Measurements from ENCODE around the gene EFEMP2.
A peak's percentile ranks its signal among the peaks of the same experiment; 100 is the strongest.

Gene EFEMP2

DNA sequence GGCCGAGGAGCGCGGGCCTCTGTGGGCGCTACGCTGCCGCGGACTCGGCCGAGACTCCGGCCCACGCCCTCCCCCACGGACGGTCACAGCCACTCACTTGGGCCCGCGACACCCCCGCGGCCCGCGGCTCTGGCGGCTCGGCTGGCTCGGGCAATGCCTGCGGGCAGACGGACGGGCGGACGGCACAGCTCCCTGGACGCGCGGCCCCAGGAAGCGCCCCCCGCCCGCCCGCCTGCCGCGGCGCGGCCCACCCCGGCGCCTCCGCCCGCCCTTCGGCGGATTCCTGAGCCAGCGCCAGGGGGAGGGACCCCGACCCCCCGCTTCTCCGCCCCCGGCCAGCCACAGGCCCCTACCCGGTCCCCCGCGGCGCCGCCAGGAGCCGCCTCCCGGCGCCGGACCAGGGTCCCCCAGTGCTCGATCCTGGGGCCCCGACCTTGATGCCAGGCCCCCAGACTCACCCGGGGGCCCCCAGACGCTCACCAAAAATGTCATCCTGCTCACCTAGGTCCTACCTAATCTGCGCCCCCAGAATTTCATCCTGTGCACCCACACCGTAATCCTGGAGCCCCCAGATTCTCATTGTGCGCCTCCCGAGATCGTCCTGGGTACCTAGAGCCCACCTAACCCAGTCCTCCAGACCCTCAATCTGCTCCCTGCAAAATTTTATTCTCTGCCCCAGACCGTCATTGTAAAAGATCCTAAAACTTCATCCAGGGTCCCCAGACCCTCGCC lies at the start of gene EFEMP2:
Gene EFEMP2 (minus strand): TSS at position 215 of the 732 bp plus-strand sequence. CDS start 446 bp downstream, outside the sequence.
- DNase-seq, result no peak

DNA sequence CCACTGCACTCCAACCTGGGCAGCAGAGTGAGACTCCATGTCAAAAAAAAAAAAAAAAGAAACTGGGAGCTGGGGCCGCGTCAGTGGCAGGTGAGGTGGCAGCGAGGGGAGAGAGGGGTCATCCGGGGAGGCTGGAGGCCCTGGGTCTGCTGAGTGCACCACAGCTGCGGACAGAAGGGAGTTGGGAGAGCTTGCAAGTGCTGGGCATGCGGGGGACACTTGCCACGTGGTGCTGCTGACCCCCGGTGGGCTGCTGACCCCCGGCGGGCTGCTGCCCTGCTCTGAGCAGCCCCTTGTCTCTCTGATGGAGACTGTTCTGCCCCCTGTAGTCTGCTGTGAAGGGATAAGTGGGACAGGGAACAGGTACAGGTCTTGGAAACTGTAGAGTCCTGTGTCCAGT lies 49.3 kb upstream of the EFEMP2 start:
- DNase-seq, result no peak

DNA sequence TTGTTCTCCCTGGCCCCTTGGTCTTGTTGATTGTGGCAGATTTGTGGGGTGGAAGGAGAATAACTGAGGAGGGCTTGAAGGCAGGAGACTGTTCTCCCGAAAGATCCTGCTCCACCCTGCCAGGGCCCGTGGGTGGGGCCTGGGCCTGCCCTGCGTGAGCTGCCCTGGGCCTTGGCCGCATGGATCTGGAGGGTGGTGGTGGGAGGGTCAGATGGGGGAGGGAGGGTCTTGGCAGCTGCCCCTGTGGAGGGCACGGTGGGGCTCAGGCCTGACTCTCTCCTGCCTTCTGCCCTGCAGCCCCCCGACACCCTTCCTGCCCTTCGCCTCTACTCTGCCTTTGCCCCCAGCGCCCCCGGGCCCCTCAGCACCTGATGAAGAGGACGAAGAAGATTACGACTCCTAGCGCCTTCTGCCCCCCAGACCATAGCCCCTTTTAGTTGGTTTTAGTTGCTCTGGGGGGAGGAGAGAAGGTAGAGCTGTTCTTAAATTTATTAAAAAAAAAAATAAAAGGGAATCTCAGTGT lies 48.5 kb upstream of the EFEMP2 start:
- no peak for DNase-seq

DNA sequence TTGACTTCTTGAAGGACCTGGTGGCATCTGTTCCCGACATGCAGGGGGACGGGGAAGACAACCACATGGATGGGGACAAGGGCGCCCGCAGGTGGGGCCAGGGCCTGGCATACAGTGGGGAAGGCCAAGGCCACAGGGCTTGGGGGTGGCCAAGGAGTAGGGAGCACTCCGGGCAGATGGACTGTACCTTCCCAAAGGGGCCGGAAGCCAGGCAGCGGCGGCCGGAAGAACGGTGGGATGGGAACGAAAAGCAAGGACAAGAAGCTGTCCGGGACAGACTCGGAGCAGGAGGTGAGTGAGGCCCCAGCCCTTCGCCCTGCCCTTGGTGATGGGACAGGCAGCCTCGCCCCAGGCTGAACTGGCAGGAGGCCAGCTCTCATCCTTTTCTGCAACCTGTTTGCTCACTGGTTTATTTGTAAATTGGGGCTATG lies 47.8 kb upstream of the EFEMP2 start:
- DNase-seq, result no peak

DNA sequence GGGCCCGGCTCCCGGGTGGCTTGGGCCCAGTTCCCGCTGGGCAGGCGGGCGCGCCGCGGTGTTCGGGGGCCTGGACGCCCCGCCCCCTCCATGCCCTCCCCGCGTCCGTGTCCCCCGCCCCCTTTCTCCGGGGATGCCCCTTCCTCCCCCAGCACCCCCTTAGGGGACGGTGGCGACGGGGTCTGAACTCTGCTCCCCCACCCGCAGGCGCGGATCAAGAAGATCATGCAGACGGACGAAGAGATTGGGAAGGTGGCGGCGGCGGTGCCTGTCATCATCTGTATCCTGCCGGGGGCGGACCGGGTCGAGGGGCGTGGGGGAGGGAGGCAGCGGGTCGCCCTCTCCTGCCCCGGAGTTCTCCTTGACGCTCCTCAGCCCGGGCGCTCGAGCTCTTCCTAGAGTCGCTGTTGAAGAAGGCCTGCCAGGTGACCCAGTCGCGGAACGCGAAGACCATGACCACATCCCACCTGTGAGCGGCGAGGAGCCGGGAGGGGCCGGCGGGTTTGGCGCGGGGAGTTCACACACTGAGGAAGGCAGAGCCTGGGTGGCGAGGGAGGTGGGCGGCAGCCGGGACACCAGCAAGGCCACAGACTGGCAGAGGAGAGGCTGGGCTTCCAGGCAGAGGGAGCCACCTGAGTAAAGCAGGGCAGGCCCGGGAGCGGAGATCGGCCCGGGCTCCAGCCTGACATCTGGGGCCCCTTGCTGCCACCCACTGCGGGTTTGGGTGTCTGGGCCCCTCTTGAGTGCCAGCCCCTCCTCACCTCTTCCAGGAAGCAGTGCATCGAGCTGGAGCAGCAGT lies 47.2 kb upstream of the EFEMP2 start:
- DNase-seq, result no peak

DNA sequence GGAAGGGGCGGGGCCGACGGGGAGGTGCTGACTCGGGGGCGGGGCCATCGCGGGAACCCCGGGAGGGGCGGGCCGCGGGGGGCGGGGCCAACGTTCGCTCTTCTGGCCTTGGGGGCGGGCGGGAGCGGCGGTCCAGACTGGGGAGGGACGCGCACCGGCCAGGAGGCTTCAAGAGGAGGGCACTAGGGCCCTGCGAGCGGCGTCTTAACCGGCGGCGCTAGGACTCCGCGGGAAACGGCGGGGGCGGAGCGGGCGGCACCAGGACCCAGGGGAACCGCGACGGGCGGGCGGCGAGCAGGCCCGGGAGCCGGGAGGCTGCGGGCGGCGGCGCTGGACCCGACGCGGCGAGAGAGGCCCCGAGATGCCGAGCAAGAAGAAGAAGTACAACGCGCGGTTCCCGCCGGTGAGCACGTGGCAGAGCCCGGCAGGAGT lies 46.6 kb upstream of the EFEMP2 start, which contains the start of gene DRAP1:
Gene DRAP1 (plus strand): TSS at position 286 of the 432 bp plus-strand sequence. CDS start 76 bp downstream, at position 362.
- DNase-seq, result peak; percentile 93

DNA sequence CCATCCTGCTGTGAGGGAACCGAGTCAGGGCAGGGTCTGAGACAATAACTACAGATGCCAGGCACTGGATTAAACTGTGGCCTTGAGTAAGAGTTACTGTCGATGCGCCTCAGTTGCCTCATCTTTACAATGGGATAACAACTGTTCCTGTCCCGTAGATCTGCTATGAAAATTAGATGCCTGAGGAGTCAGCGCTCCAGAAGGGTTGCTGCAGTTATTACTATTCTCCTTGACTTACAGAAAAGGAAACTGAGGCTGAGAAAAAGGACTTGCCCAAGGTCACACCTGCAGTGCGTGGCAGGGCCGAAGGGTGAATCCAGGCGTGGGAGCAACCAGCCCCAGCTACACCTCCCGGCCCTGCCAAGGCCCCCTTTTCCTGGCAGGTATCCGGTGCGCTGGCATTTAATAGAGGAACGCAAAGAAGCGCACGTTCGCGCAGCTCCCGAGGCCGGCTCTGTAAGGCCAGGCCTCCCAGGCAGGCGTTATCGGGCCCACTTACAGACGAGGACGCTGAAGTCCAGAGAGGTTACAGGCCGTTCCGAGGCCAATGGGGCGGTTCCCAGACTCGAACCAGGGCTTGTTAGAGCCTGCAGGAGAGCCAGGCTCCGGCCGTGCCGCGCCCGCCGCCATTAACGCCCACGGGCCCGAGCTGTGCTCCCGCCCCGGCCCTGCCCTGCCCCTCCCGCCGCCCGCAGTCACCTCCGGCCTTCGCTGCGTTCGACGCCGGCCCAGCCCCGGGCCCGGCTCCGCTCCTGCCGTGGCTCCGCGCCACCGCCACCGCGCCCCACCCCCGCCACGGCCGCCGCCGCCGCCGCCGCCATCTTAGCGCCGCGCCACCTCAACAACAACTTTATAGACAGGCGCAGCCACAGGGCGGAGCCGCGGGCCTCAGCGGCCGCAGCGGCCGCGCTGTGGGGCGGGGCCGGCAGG lies 45.9 kb upstream of the EFEMP2 start, which contains the start of gene C11orf68:
Gene C11orf68 (minus strand): TSS at position 852 of the 930 bp plus-strand sequence. CDS start 31 bp downstream, at position 821.
- no peak for DNase-seq

DNA sequence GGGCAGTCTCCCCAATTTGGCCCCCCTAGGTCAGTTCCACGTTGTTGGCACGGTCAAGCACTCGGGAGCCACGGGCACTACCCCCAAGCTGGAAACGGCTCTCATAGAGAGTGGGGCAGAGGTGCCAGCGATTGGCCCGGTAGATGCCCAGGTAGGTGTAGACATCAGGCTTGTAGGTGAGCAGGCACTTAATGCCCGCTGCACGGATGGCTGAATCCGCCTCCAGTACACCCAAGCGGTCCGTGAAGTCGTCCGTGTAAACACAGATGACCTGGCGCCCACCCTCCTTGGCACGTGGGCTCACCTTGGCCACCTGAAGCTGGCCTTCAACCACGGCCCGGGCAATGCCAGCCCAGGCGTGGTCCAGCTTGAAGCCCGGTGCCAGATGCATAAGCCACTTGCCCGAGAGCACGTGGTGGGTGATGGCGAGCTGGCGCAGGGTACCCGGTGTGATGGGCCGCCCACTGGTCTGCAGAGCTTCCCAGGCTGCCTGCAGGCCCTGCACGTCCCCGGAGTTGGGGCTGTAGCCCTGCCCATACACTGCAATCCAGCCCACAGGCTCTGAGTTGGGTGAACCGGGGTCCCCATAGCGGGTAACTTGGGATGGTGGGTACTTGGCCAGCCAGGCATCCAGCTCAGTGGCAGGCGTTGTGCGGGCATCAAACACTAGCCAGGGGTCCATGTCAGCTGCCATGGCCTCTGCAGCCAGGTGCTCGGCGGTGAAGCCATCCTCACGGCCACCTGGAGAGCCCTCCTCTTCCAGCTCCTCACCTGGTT lies 45.0 kb upstream of the EFEMP2 start:
- DNase-seq, result no peak

DNA sequence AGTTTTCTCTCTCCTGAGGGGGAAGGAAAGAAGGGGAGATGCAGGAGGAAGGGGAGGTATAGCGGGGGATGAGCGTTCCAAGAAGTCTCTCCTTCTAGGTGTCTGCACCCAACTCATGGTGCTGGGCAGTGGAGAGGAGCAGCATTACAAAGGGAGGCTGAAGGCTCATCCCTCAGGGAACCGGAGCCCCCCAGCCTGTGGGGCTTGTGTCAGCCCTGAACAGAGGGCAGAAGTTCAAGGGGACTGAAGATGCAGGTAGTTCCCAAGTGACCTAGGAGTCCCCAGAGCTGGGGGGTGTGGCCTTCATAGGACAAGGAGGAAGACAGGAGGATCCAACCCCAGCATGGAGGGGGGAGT lies 44.5 kb upstream of the EFEMP2 start:
- DNase-seq, result no peak

DNA sequence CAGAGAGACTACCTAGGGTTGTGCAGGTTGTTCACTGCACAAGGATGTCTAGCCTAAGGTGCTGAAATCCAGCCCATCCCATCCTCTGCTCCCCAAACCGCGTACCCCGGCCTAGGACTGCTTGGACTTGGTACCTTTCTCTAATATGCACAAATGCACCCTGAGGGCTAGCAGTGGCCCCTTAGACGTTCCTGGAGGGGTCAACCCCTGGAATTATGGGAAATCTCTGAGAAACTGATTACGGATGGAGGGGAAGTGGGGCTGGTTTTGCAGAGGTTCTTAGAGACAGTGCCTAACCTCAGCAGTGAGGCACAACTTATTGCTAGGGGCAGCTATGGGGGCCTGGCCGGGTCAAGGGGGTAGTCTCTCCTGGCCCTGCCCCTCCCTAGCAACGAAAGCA lies 43.8 kb upstream of the EFEMP2 start:
- no peak for DNase-seq

DNA sequence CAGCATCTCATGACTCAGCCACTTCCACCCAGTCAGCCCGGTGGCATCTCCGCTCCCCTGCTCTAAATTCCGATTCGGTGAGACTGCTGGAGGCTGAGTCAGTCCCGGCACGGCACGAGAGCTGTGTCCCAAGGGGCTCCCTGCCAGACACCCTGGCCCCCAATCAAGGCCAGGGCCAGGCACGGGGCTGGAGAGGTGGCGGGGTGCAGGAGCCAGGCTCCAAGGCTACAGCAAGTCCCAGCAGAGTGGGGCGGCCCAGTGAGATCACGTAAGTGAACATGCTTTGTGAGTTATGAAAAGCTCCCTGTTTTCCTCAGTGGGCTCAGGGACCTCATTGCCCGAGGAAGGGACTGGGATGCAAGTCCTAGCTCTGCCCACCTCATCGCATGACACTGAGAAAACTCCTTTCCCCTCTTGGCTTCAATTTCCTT lies 43.2 kb upstream of the EFEMP2 start:
- DNase-seq, result no peak

DNA sequence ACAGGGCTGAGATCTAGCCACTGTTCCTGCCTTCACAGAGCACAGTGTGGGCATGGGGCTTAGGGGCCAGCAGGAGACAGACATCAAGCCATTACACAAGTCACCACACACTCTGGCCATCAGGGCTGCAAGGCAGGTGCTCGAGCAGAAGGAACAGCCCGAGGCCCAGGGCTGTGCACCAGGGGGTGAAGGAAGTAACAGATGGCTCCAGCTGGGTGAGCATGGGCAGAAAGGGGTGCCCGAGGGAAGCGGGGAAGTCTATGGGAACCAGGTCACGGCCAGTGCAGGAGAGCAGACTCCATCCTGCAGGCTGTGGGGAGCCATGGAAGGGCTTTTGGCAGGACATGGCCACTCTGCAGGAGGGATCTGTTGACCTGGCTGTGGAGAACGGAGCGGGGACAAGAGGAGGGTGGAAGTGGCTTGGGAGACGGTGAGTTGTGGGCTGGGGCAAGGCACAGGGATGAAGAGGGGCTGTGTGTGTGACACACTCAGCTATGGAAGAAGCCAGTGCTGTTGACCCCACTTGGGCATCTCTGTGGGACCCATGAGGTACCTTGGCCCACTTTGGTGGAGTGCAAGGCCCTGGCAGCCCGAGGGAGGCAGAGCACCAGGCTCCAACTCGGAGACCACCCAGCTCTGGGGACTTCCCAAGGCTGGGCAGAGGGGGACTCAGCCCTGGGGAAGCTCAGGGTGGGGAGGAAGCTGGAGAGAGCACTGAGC lies 42.7 kb upstream of the EFEMP2 start:
- no peak for DNase-seq

DNA sequence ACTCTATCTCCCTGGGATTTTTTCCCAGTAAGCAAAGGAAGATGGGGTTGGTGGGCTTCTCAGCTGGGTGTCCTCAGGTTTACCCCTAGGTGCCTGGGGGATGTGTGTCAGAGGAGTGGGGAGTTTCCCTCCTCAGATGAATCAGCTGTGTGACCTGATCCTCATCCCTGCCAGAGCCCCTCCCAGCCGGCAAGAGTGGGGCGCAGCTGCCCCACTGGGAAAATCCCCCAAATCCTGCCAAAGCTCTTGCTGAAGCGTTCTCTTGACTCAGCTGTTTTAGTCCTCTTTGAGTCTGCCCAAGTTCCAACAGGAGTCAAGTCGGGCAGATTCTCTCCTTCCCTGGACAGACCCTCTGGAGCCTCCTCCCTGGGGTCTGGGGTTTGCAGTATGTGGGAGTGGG lies 40.2 kb upstream of the EFEMP2 start:
- DNase-seq, result no peak

DNA sequence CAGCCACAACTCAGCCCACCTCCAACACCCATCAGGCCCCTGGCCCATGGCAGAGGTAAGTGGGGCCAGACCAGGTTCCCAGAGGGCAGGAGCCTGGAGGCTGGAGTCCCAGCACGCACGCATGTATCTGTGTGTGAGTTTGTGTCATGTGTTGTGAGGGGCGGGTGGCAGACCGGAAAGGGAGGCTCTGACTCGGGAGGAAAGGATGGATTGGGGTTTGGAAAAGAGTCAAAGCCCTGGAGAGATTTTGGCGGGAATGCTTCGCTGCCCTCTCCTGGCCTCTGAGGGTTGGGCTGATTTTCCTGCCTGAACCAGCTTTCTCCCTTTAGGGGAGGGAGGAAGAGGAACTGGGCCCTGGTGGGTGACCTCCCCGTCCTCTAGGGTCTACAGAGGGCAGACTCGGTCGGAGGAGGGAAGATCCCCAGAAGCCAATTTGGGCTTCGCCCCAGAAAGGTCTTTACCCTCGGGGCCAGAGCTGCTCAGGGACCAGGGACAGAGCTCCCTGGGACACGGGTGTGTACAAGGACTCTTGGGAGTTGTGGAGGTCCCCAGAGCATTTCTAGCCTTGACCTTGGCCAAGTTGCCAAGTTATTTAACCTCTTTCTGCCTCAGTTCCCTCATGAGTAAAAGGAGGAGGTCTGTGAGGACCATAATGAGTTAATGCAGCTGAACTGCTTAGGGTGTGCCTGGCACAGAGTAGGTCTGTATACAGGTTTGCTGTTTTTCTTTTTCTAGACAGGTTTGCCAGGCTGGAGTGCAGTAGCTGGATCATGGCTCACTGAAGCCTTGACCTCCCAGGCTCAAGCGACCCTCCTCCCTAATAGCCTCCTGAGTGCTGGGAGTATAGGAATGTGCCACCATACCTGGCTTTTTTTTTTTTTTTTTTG lies 39.3 kb upstream of the EFEMP2 start:
- no peak for DNase-seq

DNA sequence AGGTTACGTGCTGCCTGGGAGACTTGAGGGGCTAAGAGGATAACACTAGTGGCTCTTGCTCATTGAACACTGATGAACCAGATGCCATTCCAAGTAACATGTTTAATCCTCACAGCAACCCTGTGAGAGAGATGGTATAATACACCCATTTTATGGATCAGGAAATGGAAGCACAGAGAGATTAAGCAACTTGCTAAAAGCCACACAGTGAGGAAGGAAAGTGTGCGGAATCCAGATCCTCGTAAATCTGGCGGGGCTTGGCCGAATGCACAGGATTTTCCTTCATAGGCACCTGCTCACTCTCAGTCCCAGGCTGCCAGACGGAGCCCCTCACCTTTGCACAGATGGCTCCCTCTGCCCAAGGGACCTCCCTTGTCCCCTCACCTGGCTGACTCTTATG lies 35.3 kb upstream of the EFEMP2 start:
- no peak for DNase-seq

DNA sequence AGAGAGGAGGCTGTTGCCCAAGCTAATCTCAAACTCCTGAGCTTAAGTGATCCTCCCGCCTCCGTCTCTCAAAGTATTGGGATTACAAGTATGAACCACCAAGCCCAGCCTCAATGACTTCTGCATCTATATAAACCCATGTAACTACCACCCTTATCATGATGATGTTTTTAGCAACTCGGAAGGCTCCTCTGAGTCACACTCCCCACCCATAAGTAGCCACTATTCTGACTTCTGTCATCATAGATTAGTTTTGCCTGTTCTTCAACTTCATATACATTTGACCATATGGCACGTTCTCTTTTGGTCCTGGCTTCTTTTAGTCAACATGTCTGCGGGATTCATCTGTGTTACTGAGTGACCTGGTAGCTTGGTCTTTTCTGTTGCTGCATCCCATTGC lies 34.0 kb upstream of the EFEMP2 start:
- no peak for DNase-seq

DNA sequence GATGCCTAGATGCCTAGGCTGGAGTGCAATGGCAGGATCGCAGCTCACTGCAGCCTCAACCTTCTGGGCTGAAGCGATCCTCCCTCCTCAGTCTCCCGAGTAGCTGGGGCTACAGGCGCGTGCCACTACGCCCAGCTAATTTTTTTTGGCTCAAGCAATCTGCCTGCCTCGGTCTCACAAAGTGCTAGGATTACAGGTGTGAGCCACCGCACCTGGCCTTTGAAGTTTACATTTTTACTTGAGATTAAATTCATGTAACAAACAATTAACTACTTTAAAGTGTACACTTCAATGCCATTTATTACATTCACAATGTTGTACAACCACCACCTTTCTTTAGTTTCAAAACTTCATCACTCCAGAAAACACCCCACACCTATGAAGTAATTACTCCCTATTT lies 31.1 kb upstream of the EFEMP2 start:
- no peak for DNase-seq

DNA sequence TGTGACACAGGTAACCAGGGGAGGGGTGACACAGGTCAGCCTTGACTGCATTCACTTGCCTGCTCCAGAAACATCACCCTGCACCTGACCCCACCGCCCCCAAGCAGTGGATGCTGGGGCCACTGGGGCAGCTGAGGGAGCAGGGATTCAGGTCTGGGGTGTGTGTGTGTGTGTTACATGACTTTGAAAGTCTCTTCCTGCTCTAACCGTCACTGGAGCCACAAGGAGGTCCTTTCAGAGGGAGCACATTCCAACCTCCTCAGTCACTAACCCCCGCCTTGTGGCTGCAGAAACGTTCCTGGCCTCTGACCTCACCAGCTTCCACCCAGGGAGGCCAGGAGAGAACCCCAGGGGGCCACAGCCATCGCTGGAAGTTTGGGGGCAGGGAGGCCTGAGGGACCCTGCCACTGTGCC lies 30.5 kb upstream of the EFEMP2 start:
- no peak for DNase-seq

DNA sequence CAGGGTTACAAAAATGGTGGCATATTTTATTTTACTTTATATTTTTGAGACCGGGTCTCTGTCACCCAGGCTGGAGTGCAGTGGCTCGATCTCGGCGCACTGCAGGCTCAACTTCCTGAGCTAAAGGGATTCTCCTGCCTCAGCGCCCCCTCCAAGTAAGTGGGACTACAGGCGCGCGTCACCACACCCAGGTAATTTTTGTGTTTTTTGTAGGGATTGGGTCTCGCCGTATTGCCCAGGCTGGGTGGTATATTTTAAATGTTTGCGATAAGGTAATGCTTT lies 28.2 kb upstream of the EFEMP2 start:
- no peak for DNase-seq
